BLaER1 (cell line): ENCODE results near the gene TGFB1.
A peak's percentile ranks its signal among the peaks of the same experiment; 100 is the strongest.

Experiments used
- H3K27ac ChIP-seq: shearing (Covaris generic); formaldehyde crosslinking; 2 replicates; pipeline ENCODE4 v1.8.1; 2022
- H3K27me3 ChIP-seq: shearing (Covaris generic); formaldehyde crosslinking; 2 replicates; pipeline ENCODE4 v1.8.1; 2022
- H3K36me3 ChIP-seq: shearing (Covaris generic); formaldehyde crosslinking; 2 replicates; pipeline ENCODE4 v1.8.1; 2022
- H3K4me1 ChIP-seq: shearing (Covaris generic); formaldehyde crosslinking; 2 replicates; pipeline ENCODE4 v1.8.1; 2022
- H3K4me2 ChIP-seq: shearing (Covaris generic); formaldehyde crosslinking; 2 replicates; pipeline ENCODE4 v1.8.1; 2022
- H3K4me3 ChIP-seq: shearing (Covaris generic); formaldehyde crosslinking; 2 replicates; pipeline ENCODE4 v1.8.1; 2022
- H3K9ac ChIP-seq: shearing (Covaris generic); formaldehyde crosslinking; 2 replicates; pipeline ENCODE4 v1.8.1; 2022
- H3K9me3 ChIP-seq: shearing (Covaris generic); formaldehyde crosslinking; 2 replicates; pipeline ENCODE4 v1.8.1; 2022
- H4K20me1 ChIP-seq: shearing (Covaris generic); formaldehyde crosslinking; 2 replicates; pipeline ENCODE4 v1.8.1; 2022
- Cebpa-rat ChIP-seq: shearing (Covaris generic); IDR thresholded peaks from 2 replicates; pipeline ENCODE4 v1.8.1; 2022

The TGFB1 gene

GRCh38 chr19:41362143-41362847, 8.6 kb upstream of the TGFB1 start:
- peaks cover 32% of the 10 kb centered on the region for H3K4me1 ChIP-seq
- no peaks in the 10 kb centered on the region for H3K27me3 ChIP-seq
- no peaks in the 10 kb centered on the region for H3K9me3 ChIP-seq
- no peak overlapping the region for H3K9ac ChIP-seq
- no peaks in the 10 kb centered on the region for H4K20me1 ChIP-seq
- no peak overlapping the region for H3K4me3 ChIP-seq
- no peak for TF ChIP-seq Cebpa-rat
- no peak overlapping the region for H3K27ac ChIP-seq
- 0 out of 2 replicates have a peak, but pooled peaks cover 5% of the 10 kb centered on the region for H3K36me3 ChIP-seq
- no peak overlapping the region for H3K4me2 ChIP-seq

GRCh38 chr19:41359741-41360140, 6.0 kb upstream of the TGFB1 start:
- Histone ChIP-seq H3K9ac (no peak overlapping the region), H3K4me3 (no peak overlapping the region), H3K4me2 (no peak overlapping the region), H3K36me3 (0 out of 2 replicates have a peak, but pooled peaks cover 5% of the 10 kb centered on the region), H3K27ac (no peak overlapping the region), H4K20me1 (peaks cover 2% of the 10 kb centered on the region; the same call in 1 of the 2 replicates), H3K9me3 (no peaks in the 10 kb centered on the region), H3K27me3 (no peaks in the 10 kb centered on the region), H3K4me1 (peaks cover 50% of the 10 kb centered on the region)
- TF ChIP-seq Cebpa-rat = no peak

GRCh38 chr19:41357746-41358145, 4.0 kb upstream of the TGFB1 start:
- Histone ChIP-seq H3K36me3 (0 out of 2 replicates have a peak, but pooled peaks cover 5% of the 10 kb centered on the region), H3K4me2 (no peak overlapping the region), H3K4me1 (peaks cover 48% of the 10 kb centered on the region), H3K9ac (no peak overlapping the region), H3K27ac (no peak overlapping the region), H3K4me3 (no peak overlapping the region), H3K9me3 (no peaks in the 10 kb centered on the region), H3K27me3 (no peaks in the 10 kb centered on the region), H4K20me1 (peaks cover 7% of the 10 kb centered on the region; the same call in 1 of the 2 replicates)
- TF ChIP-seq Cebpa-rat = no peak

GRCh38 chr19:41356984-41357739, 3.4 kb upstream of the TGFB1 start:
- H4K20me1 ChIP-seq = peaks cover 9% of the 10 kb centered on the region; the same call in 1 of the 2 replicates
- H3K9ac ChIP-seq = 0 out of 2 replicates have a peak overlapping the region, but pooled peaks have one; percentile 5
- H3K4me1 ChIP-seq = peaks cover 45% of the 10 kb centered on the region
- TF ChIP-seq Cebpa-rat = no peak
- H3K27ac ChIP-seq = 0 out of 2 replicates have a peak overlapping the region, but pooled peaks have one; percentile 9
- no peaks in the 10 kb centered on the region for H3K9me3 ChIP-seq
- H3K27me3 ChIP-seq = no peaks in the 10 kb centered on the region
- H3K36me3 ChIP-seq = 0 out of 2 replicates have a peak, but pooled peaks cover 5% of the 10 kb centered on the region
- peak overlapping the region; percentile 45 for H3K4me2 ChIP-seq
- H3K4me3 ChIP-seq = no peak overlapping the region

GRCh38 chr19:41355802-41356201, 2.1 kb upstream of the TGFB1 start:
- Histone ChIP-seq H3K9ac (no peak overlapping the region), H3K9me3 (no peaks in the 10 kb centered on the region), H3K27ac (peak overlapping the region; percentile 9; the same call in 1 of the 2 replicates)

GRCh38 chr19:41355035-41355434, 1.3 kb upstream of the TGFB1 start:
- H4K20me1 ChIP-seq = peaks cover 31% of the 10 kb centered on the region
- TF ChIP-seq Cebpa-rat = no peak
- peak overlapping the region; percentile 72 for H3K27ac ChIP-seq
- H3K9me3 ChIP-seq = no peaks in the 10 kb centered on the region
- peaks cover 55% of the 10 kb centered on the region for H3K4me1 ChIP-seq
- H3K4me3 ChIP-seq = no peak overlapping the region
- no peaks in the 10 kb centered on the region for H3K36me3 ChIP-seq
- H3K9ac ChIP-seq = peak overlapping the region; percentile 84; the same call in 1 of the 2 replicates
- H3K27me3 ChIP-seq = no peaks in the 10 kb centered on the region
- H3K4me2 ChIP-seq = peak overlapping the region; percentile 98

More at GRCh38 chr19:41355802-41356201, 2.1 kb upstream of the TGFB1 start:
- 0 out of 2 replicates have a peak, but pooled peaks cover under 1% of the 10 kb centered on the region for H3K36me3 ChIP-seq
- H3K4me3 ChIP-seq = no peak overlapping the region
- H3K27me3 ChIP-seq = no peaks in the 10 kb centered on the region
- peaks cover 47% of the 10 kb centered on the region for H3K4me1 ChIP-seq
- peaks cover 23% of the 10 kb centered on the region for H4K20me1 ChIP-seq
- H3K4me2 ChIP-seq = no peak overlapping the region; the same call in 1 of the 2 replicates
- TF ChIP-seq Cebpa-rat = no peak

- no peaks in the 10 kb centered on the region for H3K27me3 ChIP-seq
- H4K20me1 ChIP-seq = peaks cover 37% of the 10 kb centered on the region
- H3K9me3 ChIP-seq = no peaks in the 10 kb centered on the region
- H3K4me1 ChIP-seq = peaks cover 61% of the 10 kb centered on the region
- no peak for TF ChIP-seq Cebpa-rat
- no peaks in the 10 kb centered on the region for H3K36me3 ChIP-seq
- peak overlapping the region; percentile 81 for H3K4me3 ChIP-seq
- H3K27ac ChIP-seq = peak overlapping the region; percentile 72
- H3K9ac ChIP-seq = peak overlapping the region; percentile 84
- H3K4me2 ChIP-seq = peak overlapping the region; percentile 98
These were observed 726 bp upstream of the TGFB1 start for GRCh38 chr19:41354343-41354953.

GRCh38 chr19:41352609-41353465, 885 bp downstream of the TGFB1 start:
- TF ChIP-seq Cebpa-rat = no peak
- no peaks in the 10 kb centered on the region for H3K9me3 ChIP-seq
- peak overlapping the region; percentile 98 for H3K4me2 ChIP-seq
- peaks cover 5% of the 10 kb centered on the region for H3K36me3 ChIP-seq
- peaks cover 51% of the 10 kb centered on the region for H4K20me1 ChIP-seq
- peaks cover 68% of the 10 kb centered on the region for H3K4me1 ChIP-seq
- peak overlapping the region; percentile 81 for H3K4me3 ChIP-seq
- peak overlapping the region; percentile 85 for H3K27ac ChIP-seq
- H3K27me3 ChIP-seq = no peaks in the 10 kb centered on the region
- peak overlapping the region; percentile 84 for H3K9ac ChIP-seq

- peak overlapping the region; percentile 98 for H3K4me2 ChIP-seq
- peak overlapping the region; percentile 81 for H3K4me3 ChIP-seq
- no peak for TF ChIP-seq Cebpa-rat
- H3K4me1 ChIP-seq = peaks cover 67% of the 10 kb centered on the region
- H3K9me3 ChIP-seq = no peaks in the 10 kb centered on the region
- no peaks in the 10 kb centered on the region for H3K27me3 ChIP-seq
- H3K36me3 ChIP-seq = peaks cover 11% of the 10 kb centered on the region
- peaks cover 51% of the 10 kb centered on the region for H4K20me1 ChIP-seq
- peak overlapping the region; percentile 84 for H3K9ac ChIP-seq
- H3K27ac ChIP-seq = peak overlapping the region; percentile 85
These were observed 1.5 kb downstream of the TGFB1 start for GRCh38 chr19:41352279-41352608.
